Right atrium auricular region (tissue), 2 donors: ENCODE results near the gene SPPL3. TPM values are rescaled to one million over a fixed set of nuclear protein-coding genes. Genes with fewer than 3 reads are reported as not detected.

Source experiments
- DNase-seq: peaks from one replicate; pipeline ENCODE4 v3.0.0-alpha.2; 2019; ENCODE audit warnings: low spot score
- H3K27ac ChIP-seq, 2 donors: fragments of 200-600 bp; sonication (generic); 1 replicate in 1 of 2; 2 replicates in 1 of 2; pipeline ENCODE4 v1.5.1; 2016 to 2019
- H3K27me3 ChIP-seq, 2 donors: fragments of 200-600 bp; sonication (generic); one replicate each; pipeline versions ENCODE4 v1.5.1 to v1.6.0; 2017 to 2019
- H3K36me3 ChIP-seq: fragments of 200-600 bp; sonication (generic); one replicate; pipeline ENCODE4 v1.5.1; 2016
- H3K4me1 ChIP-seq, 2 donors: fragments of 200-600 bp; sonication (generic); one replicate each; pipeline versions ENCODE4 v1.5.1 to v1.6.0; 2017 to 2019
- H3K4me3 ChIP-seq, 2 donors: fragments of 200-600 bp; sonication (generic); 1 replicate in 1 of 2; 2 replicates in 1 of 2; pipeline ENCODE4 v1.5.1; 2017 to 2019; ENCODE audit warnings: mild to moderate bottlenecking in 1 of 2, moderate library complexity in 1 of 2
- H3K9me3 ChIP-seq, 2 donors: fragments of 200-600 bp; sonication (generic); one replicate each; pipeline ENCODE4 v1.5.1; 2019
- total RNA-seq, 2 donors: library from RNA; depleted of rRNA; stranded (reverse); fragments of >200 nt; gene quantifications; one replicate each; pipeline ENCODE4 v1.1.0, GENCODE V29; 2016
- TF ChIP-seq, protein P1 (sequence below), 2 donors: fragments of 200-600 bp; sonication (generic); IDR thresholded peaks; one replicate each; pipeline ENCODE4 v1.5.1; 2019; ENCODE audit warnings: antibody characterized with exemption in 2 of 2

The SPPL3 gene
- total RNA-seq, 2 donors from 2014 or later = 13.8 to 16.5 TPM

GRCh38 chr12:120800665-120801064, 103.5 kb downstream of the SPPL3 start:
- TF ChIP-seq, protein P1, sequence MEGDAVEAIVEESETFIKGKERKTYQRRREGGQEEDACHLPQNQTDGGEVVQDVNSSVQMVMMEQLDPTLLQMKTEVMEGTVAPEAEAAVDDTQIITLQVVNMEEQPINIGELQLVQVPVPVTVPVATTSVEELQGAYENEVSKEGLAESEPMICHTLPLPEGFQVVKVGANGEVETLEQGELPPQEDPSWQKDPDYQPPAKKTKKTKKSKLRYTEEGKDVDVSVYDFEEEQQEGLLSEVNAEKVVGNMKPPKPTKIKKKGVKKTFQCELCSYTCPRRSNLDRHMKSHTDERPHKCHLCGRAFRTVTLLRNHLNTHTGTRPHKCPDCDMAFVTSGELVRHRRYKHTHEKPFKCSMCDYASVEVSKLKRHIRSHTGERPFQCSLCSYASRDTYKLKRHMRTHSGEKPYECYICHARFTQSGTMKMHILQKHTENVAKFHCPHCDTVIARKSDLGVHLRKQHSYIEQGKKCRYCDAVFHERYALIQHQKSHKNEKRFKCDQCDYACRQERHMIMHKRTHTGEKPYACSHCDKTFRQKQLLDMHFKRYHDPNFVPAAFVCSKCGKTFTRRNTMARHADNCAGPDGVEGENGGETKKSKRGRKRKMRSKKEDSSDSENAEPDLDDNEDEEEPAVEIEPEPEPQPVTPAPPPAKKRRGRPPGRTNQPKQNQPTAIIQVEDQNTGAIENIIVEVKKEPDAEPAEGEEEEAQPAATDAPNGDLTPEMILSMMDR (IDR thresholded peaks at IDR 0.05) = no peak
- no peaks in the 10 kb centered on the region for H3K27me3 ChIP-seq
- peaks cover 0 to 9% of the 10 kb centered on the region in 2 donors for H3K9me3 ChIP-seq
- DNase-seq = no peak
- H3K27ac ChIP-seq = no peak overlapping the region
- H3K36me3 ChIP-seq = no peaks in the 10 kb centered on the region
- H3K4me3 ChIP-seq = no peak overlapping the region
- H3K4me1 ChIP-seq = no peaks in the 10 kb centered on the region

GRCh38 chr12:120799243-120800045, 104.7 kb downstream of the SPPL3 start:
- H3K27ac ChIP-seq = no peak overlapping the region
- H3K27me3 ChIP-seq = no peaks in the 10 kb centered on the region
- TF ChIP-seq, protein P1 (IDR thresholded peaks at IDR 0.05) = no peak
- peaks cover 0 to 15% of the 10 kb centered on the region in 2 donors for H3K9me3 ChIP-seq
- H3K4me1 ChIP-seq = no peaks in the 10 kb centered on the region
- no peaks in the 10 kb centered on the region for H3K36me3 ChIP-seq
- no peak overlapping the region for H3K4me3 ChIP-seq
- DNase-seq = no peak

- TF ChIP-seq, protein P1 (IDR thresholded peaks at IDR 0.05) = no peak
- Histone ChIP-seq H3K27me3 (no peaks in the 10 kb centered on the region), H3K36me3 (no peaks in the 10 kb centered on the region), H3K9me3 (peaks cover 0 to 15% of the 10 kb centered on the region in 2 donors), H3K27ac (no peak overlapping the region), H3K4me1 (no peaks in the 10 kb centered on the region), H3K4me3 (no peak overlapping the region)
- no peak for DNase-seq
Measured at GRCh38 chr12:120798696-120799095, 105.5 kb downstream of the SPPL3 start.

DNA sequence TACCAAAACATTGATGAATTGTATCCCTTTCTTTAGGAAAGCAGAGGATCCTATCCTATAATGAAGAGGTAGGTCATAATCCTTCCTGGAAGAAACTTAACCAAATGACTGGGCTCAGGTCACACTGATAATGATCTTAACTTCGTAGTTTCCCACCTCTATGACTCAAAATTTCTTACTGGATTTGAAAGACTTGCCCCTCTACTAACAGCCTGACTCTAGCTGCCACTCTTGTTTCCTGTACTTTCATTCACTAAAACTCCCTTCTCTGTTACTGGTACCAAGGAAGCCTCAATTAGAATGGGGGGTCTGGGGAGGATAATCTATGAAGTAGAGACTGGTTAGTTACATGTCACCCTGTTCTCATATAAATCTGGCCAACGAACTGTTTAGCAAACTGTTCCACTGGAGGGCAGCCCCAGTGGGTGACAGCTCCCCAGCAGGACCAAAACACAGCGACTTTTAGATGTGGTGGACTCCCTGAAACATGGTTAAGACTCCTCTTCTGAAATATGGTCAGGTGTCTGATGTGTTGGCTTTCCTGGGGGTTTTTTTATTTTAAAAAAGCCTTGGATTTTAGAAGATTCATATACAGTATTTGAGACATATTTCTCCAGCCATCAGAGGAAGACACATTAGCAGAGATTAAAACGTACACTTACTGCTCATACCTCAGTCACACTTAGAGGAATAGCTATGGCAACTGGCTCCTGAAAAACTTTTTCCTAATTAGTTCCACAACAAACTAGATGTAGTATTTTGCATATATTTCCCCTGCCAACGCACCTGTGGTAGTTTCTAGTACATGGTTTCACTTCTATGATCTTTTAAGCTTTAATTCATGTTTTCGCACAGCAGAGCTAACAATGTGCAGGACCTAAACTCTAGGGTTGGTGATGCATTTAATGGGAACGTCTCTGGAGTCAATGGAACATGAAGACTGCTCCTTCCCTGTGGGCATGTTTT, 106.2 kb downstream of the SPPL3 start:
- H3K27ac ChIP-seq = no peak overlapping the region
- peaks cover 0 to 3% of the 10 kb centered on the region in 2 donors for H3K4me1 ChIP-seq
- no peak for DNase-seq

DNA sequence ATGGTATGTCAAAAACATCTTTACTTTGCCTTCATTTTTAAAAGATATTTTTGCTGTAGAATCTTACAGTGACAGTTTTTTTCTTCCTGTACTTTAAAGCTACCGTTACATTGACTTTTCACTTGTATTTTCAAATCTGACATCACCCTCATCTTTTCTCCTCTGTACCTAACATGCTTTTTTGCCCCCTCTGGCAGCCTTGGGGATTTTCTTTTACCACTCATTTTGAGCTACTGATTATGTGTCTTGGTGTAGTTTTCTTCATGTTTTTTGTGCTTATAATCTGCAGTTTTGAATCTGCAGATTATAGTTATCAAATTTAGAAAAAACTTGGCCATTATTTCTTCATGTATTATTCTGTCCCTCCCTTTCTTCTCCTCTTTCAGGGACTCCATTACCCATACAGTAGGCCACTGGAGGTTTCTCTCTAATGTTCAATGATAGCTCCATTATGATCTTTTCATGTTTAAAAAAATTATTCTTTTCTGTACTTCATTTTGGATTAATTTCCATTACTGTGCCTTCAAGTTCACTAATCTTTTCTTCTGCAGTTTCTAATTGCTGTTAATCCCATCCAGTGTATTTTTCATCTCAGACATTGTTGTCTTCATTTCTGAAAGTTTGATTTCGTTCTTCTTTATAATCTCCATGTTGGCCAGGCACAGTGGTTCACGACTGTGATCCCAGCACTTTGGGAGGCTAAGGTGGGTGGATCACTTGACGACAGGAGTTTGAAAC, 108.5 kb downstream of the SPPL3 start:
- Histone ChIP-seq H3K9me3 (peaks cover 0 to 15% of the 10 kb centered on the region in 2 donors), H3K27me3 (no peaks in the 10 kb centered on the region), H3K36me3 (no peaks in the 10 kb centered on the region), H3K4me3 (no peak overlapping the region), H3K4me1 (peaks cover 0 to 21% of the 10 kb centered on the region in 2 donors), H3K27ac (no peak overlapping the region)
- DNase-seq = no peak
- TF ChIP-seq, protein P1 (IDR thresholded peaks at IDR 0.05) = no peak

More for the DNA sequence above, 106.2 kb downstream of the SPPL3 start:
- Histone ChIP-seq H3K4me3 (no peak overlapping the region), H3K27me3 (no peaks in the 10 kb centered on the region), H3K36me3 (no peaks in the 10 kb centered on the region), H3K9me3 (peaks cover 0 to 15% of the 10 kb centered on the region in 2 donors)
- TF ChIP-seq, protein P1 (IDR thresholded peaks at IDR 0.05) = no peak
